HepG2 (cell line): ENCODE measurements around the gene OAS3. TPM values are rescaled to one million over a fixed set of nuclear protein-coding genes. Genes with fewer than 3 reads are reported as not detected.
"Not testable (repeated sequence)": the region's sequence is repeated elsewhere in the genome, so short reads cannot be mapped to it uniquely, and the experiment has no call there.

ENCODE experiments used
- ATAC-seq: fragments of 200-7000 bp; cut with Tn5 transposase; 3 replicates; pipeline ENCODE4 v1.9.1; 2020; ENCODE audit warnings: mild to moderate bottlenecking, moderate library complexity
- BruUV-seq: library from RNA; stranded (reverse); fragments of 400-500 nt; replicated peaks from 2 replicates; lab custom pipeline; 2021; lab: Mats Ljungman, UMichigan
- CTCF ChIA-PET: fragments of 300-600 bp; formaldehyde crosslinking; extraction: SDS; loops from one replicate; lab custom pipeline; 2021; ENCODE audit warnings: low total read pairs, inconsistent platforms, low intra/inter-chr PET ratio; lab: Yijun Ruan, JAX
- POLR2A ChIA-PET: fragments of 350-600 bp; sonication (Branson Sonifier 250); formaldehyde crosslinking; loops from one replicate; lab custom pipeline; 2020; ENCODE audit warnings: antibody characterized with exemption, inconsistent platforms; lab: Yijun Ruan, JAX
- DNase-seq: peaks from one replicate; pipeline ENCODE4 v3.0.0-alpha.2; 2015; ENCODE audit warnings: low spot score
- FAIRE-seq: peaks from 3 replicates; lab custom pipeline; 2011; peaks lifted over from hg19 to GRCh38; lab: Jason Lieb, UNC
- H2AFZ ChIP-seq: one replicate; pipeline ENCODE4 v1.6.1; 2011; ENCODE audit warnings: low read length, inconsistent platforms
- H3K27ac ChIP-seq: fragments of 300-600 bp; 3 replicates; pipeline ENCODE4 v1.8.0; 2011; ENCODE audit warnings: mixed run types, mild to moderate bottlenecking, mixed read lengths, low read length, inconsistent platforms; ENCODE audit not compliant: insufficient read depth; ENCODE audit errors: extremely low read length
- H3K27me3 ChIP-seq, 2 experiments: fragments of 200-600 bp in 1 of 2; 2 replicates in 1 of 2; 3 replicates in 1 of 2; pipeline versions ENCODE4 v1.6.0 to v1.8.0; 2011; ENCODE audit warnings: low read length in 2 of 2, mild to moderate bottlenecking in 2 of 2, moderate library complexity in 2 of 2, inconsistent platforms in 1 of 2; ENCODE audit not compliant: insufficient read depth in 2 of 2, control insufficient read depth in 1 of 2
- H3K36me3 ChIP-seq, 2 experiments: fragments of 200-600 bp in 1 of 2; replicated peaks in 1 of 2; 2 replicates in 1 of 2; 3 replicates in 1 of 2; pipeline versions ENCODE4 v1.5.1 to v1.8.0; 2011; ENCODE audit warnings: low read length in 2 of 2, inconsistent platforms in 1 of 2; ENCODE audit not compliant: insufficient read depth in 2 of 2, control insufficient read depth in 1 of 2
- H3K4me1 ChIP-seq: 2 replicates; pipeline ENCODE4 v1.5.1; 2012; ENCODE audit warnings: low read length, inconsistent platforms; ENCODE audit not compliant: insufficient read depth
- H3K4me2 ChIP-seq: 2 replicates; pipeline ENCODE4 v1.6.0; 2011; ENCODE audit warnings: low read depth, low read length, inconsistent platforms
- H3K4me3 ChIP-seq, 3 experiments: fragments of 200-600 bp in 1 of 3; sonication (generic), shearing (Covaris generic) in 1 of 3; replicated peaks in 1 of 3; 2 replicates each; pipeline ENCODE4 v1.5.1; 2011 to 2016; ENCODE audit warnings: low read length in 3 of 3, inconsistent platforms in 2 of 3, low read depth in 2 of 3, mild to moderate bottlenecking in 2 of 3, control low read depth in 1 of 3, mixed read lengths in 1 of 3; ENCODE audit not compliant: insufficient read depth in 1 of 3
- H3K79me2 ChIP-seq: one replicate; pipeline ENCODE4 v1.6.1; 2011; ENCODE audit warnings: low read length, inconsistent platforms; ENCODE audit not compliant: insufficient read depth
- H3K9ac ChIP-seq: 2 replicates; pipeline ENCODE4 v1.6.0; 2011; ENCODE audit warnings: mild to moderate bottlenecking, low read depth, low read length, inconsistent platforms; ENCODE audit not compliant: insufficient read depth
- H3K9me3 ChIP-seq: 2 replicates; pipeline ENCODE4 v1.5.1; 2012; ENCODE audit warnings: mild to moderate bottlenecking, low read length
- H4K20me1 ChIP-seq: 2 replicates; pipeline ENCODE4 v1.6.0; 2011; ENCODE audit warnings: inconsistent platforms, mild to moderate bottlenecking, low read length, moderate library complexity; ENCODE audit not compliant: insufficient read depth
- FOXA1 ChIP-seq, 2 experiments: fragments of 450-650 bp in 1 of 2; sonication (generic) in 1 of 2; formaldehyde crosslinking in 1 of 2; IDR thresholded peaks; 2 replicates each; pipeline versions ENCODE4 v1.4.0 to v1.6.1; 2016 to 2020; ENCODE audit warnings: missing genetic modification reagents in 1 of 2
- MBNL3 ChIP-seq: fragments of 250-450 bp; sonication (Bioruptor Pico); conservative IDR thresholded peaks from 2 replicates; pipeline ENCODE4 v1.8.0; 2022; ENCODE audit warnings: mild to moderate bottlenecking, inconsistent platforms
- NCOA1 ChIP-seq: sonication (generic); formaldehyde crosslinking; IDR thresholded peaks from 2 replicates; pipeline ENCODE4 v1.9.0; 2021; ENCODE audit warnings: missing genetic modification reagents
- NFE2L2 ChIP-seq: fragments of 150-350 bp; IDR thresholded peaks from 2 replicates; pipeline ENCODE4 v1.6.1; 2014; ENCODE audit warnings: low read length
- NR3C1 ChIP-seq: sonication (generic); formaldehyde crosslinking; IDR thresholded peaks from 2 replicates; pipeline ENCODE4 v1.4.0; 2020; ENCODE audit warnings: missing genetic modification reagents
- PCBP2 ChIP-seq: fragments of 200-400 bp; formaldehyde crosslinking; optimal IDR thresholded peaks from 2 replicates; pipeline ENCODE3; 2018; ENCODE audit warnings: low read length, low read depth; ENCODE audit not compliant: poor library complexity, severe bottlenecking
- ZMYM4 ChIP-seq: sonication (generic); formaldehyde crosslinking; IDR thresholded peaks from 2 replicates; pipeline ENCODE4 v1.8.1; 2023; ENCODE audit warnings: mild to moderate bottlenecking, missing genetic modification reagents
- ZNF12 ChIP-seq: sonication (generic); formaldehyde crosslinking; IDR thresholded peaks from 2 replicates; pipeline ENCODE4 v1.5.0; 2020; ENCODE audit warnings: missing genetic modification reagents
- ZNF772 ChIP-seq: sonication (generic); formaldehyde crosslinking; IDR thresholded peaks from 2 replicates; pipeline ENCODE4 v1.5.0; 2020; ENCODE audit warnings: mild to moderate bottlenecking, missing genetic modification reagents
- ZNF790 ChIP-seq: sonication (generic); formaldehyde crosslinking; IDR thresholded peaks from 2 replicates; pipeline ENCODE4 v1.8.0; 2022; ENCODE audit warnings: missing genetic modification reagents, mild to moderate bottlenecking, borderline replicate concordance
- WGBS: methylation state at CpG from one replicate; pipeline ENCODE4 v1.1.6; 2017; ENCODE audit warnings: low lambda C conversion rate; 5-methylcytosine and 5-hydroxymethylcytosine counted together
- in situ Hi-C: cut with HindIII; loops from 2 replicates; pipeline ENCODE4 v1.10.0; 2017; ENCODE audit warnings: low pct_unique_long_range_greater_than_20kb; ENCODE audit not compliant: extremely low pct_ligation_motif_present
- intact Hi-C: fragments of 100-400 bp; cut with micrococcal nuclease; formaldehyde crosslinking; loops from one replicate; pipeline ENCODE4 v1.10.0; 2022; ENCODE audit not compliant: unreplicated experiment
- polyA plus RNA-seq, 8 experiments: library from polyadenylated mRNA; depleted of rRNA in 3 of 8; stranded (reverse) in 7 of 8; unstranded in 1 of 8; fragments of >200 nt; fragmentation: Illumina TruSeq in 4 of 8; extraction: Trizol in 4 of 8; gene quantifications; 2 replicates each; pipeline versions ENCODE4 v1.2.1 to v1.2.3, GENCODE V29; 2011 to 2016; ENCODE audit warnings: low read depth in 4 of 8, missing spikeins in 1 of 8, mixed read lengths in 1 of 8; ENCODE audit not compliant: insufficient read depth in 1 of 8
- total RNA-seq, 5 experiments: library from RNA; depleted of rRNA; stranded (reverse); fragments of >200 nt; fragmentation: Illumina TruSeq; extraction: Trizol; gene quantifications; 2 replicates each; pipeline ENCODE4 v1.2.3, GENCODE V29; 2016; ENCODE audit warnings: low read depth in 1 of 5
- TF ChIP-seq, protein P1 (sequence below): IDR thresholded peaks from 2 replicates; pipeline ENCODE4 v1.6.1; 2016; ENCODE audit warnings: missing biosample characterization, missing genetic modification reagents, low read depth
- TF ChIP-seq, protein P2 (sequence below): sonication (generic); formaldehyde crosslinking; IDR thresholded peaks from 2 replicates; pipeline ENCODE4 v1.4.0; 2020; ENCODE audit warnings: mild to moderate bottlenecking, missing genetic modification reagents
- TF ChIP-seq, protein P3 (sequence below): sonication (generic); formaldehyde crosslinking; IDR thresholded peaks from 2 replicates; pipeline ENCODE4 v1.8.1; 2023; ENCODE audit warnings: mild to moderate bottlenecking, missing genetic modification reagents, borderline replicate concordance

OAS3 gene
- total and polyA plus RNA-seq, 2 of the 13 experiments (the other 11 are each of a cell fraction or from before 2014, with no cell fraction given) = 4.8 to 10.5 TPM

DNA sequence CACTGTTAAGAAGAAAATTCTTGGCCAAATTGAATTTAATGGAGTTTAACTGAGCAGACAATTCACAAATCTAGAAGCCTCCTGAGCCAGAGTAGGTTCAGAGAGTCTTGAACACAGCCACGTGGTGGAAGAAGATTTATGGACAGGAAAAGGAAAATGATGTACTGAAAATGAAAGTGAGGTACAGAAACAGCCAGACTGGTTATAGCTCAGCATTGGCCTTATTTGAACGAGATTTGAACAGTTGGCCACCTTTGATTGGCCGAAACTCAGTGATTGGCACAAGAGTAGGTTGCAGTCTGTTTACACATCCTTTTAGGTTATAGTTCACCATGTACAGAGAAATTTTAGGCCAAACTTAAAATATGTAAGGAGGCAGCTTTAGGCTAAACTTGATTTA is 50.0 kb downstream of the OAS3 start:
- no peak for DNase-seq
- no peaks in the 10 kb centered on the region for H3K4me1 ChIP-seq
- H3K9ac ChIP-seq = no peak overlapping the region
- BruUV-seq = no TSS peak
- TF ChIP-seq NCOA1 (CRISPR knock-in tag) = no peak
- no peak for TF ChIP-seq NR3C1 (CRISPR knock-in tag)
- TF ChIP-seq, protein P1, sequence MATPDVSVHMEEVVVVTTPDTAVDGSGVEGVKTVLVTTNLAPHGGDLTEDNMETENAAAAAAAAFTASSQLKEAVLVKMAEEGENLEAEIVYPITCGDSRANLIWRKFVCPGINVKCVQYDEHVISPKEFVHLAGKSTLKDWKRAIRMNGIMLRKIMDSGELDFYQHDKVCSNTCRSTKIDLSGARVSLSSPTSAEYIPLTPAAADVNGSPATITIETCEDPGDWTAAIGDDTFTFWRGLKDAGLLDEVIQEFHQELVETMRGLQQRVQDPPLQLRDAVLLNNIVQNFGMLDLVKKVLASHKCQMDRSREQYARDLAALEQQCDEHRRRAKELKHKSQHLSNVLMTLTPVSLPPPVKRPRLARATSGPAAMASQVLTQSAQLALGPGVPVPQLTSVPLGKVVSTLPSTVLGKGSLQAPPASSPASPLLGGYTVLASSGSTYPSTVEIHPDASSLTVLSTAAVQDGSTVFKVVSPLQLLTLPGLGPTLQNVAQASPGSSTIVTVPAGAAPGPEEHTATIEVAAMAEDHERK (CRISPR knock-in tag) = no peak
- TF ChIP-seq, protein P2, sequence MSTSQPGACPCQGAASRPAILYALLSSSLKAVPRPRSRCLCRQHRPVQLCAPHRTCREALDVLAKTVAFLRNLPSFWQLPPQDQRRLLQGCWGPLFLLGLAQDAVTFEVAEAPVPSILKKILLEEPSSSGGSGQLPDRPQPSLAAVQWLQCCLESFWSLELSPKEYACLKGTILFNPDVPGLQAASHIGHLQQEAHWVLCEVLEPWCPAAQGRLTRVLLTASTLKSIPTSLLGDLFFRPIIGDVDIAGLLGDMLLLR (CRISPR knock-in tag) = no peak
- no peak for TF ChIP-seq ZNF790
- no peak for TF ChIP-seq FOXA1 (IDR thresholded peaks at IDR 0.05)
- TF ChIP-seq FOXA1 (CRISPR knock-in tag; IDR thresholded peaks at IDR 0.05) = no peak
- TF ChIP-seq, protein P3, sequence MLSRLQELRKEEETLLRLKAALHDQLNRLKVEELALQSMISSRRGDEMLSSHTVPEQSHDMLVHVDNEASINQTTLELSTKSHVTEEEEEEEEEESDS (CRISPR knock-in tag) = no peak
- no peak for TF ChIP-seq ZMYM4 (CRISPR knock-in tag)
- TF ChIP-seq ZNF12 = no peak
- no peak for TF ChIP-seq ZNF772
- no peak for TF ChIP-seq NFE2L2
- TF ChIP-seq MBNL3 (CRISPR knock-in tag) = no peak
- no peak for TF ChIP-seq PCBP2
- TF ChIP-seq, all 625 proteins: peak for 0
- no peak overlapping the region for H3K4me2 ChIP-seq
- H3K79me2 ChIP-seq = no peaks in the 10 kb centered on the region
- ChIA-PET POLR2A (interaction anchor here (0.5 kb wide), 1 partner anchor 235 kb away, joined by 3 read pairs; no protein-coding TSS in a partner anchor), CTCF (no interaction called here)
- no peak overlapping the region for H3K27ac ChIP-seq
- no peak overlapping the region for H2AFZ ChIP-seq
- H3K9me3 ChIP-seq = no peaks in the 10 kb centered on the region
- H3K4me3 ChIP-seq = no peak overlapping the region
- 10% methylated on average over 3 of the region's 3 CpGs for WGBS
- ATAC-seq = no peak
- no peaks in the 10 kb centered on the region; a peak in 1 of 5 replicates for H3K27me3 ChIP-seq
- in situ Hi-C loops (no loop called here), intact Hi-C loops (no loop called here)
- H3K36me3 ChIP-seq = no peaks in the 10 kb centered on the region
- no peak for FAIRE-seq
- no peaks in the 10 kb centered on the region for H4K20me1 ChIP-seq

DNA sequence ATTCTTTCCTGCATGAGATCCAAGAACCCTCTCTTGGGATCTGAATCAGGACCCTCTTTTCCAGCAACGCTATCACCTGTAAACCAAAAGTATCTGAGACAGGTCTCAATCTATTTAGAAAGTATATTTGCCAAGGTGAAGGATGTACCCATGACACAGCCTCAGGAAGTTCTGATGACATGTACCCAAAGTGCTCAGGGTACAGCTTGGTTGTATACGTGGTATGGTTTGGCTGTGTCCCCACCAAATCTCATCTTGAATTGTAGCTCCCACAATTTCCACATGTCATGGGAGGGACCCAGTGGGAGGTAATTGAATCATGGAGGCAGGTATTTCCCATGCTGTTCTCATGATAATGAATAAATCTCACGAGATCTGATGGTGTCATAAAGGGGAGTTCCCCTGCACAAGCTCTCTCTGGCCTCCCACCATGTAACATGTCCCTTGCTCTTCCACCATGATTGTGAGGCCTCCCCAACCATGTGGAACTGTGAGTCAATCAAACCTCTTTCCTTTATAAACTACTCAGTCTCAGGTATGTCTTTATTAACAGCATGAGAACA is 50.6 kb downstream of the OAS3 start:
- POLR2A ChIA-PET, DNase-seq, H3K9ac ChIP-seq, H3K9me3 ChIP-seq, H3K4me3 ChIP-seq, H3K4me1 ChIP-seq, H3K27ac ChIP-seq, H3K36me3 ChIP-seq, H3K79me2 ChIP-seq, BruUV-seq, H3K27me3 ChIP-seq, H2AFZ ChIP-seq, H3K4me2 ChIP-seq, FAIRE-seq, CTCF ChIA-PET, ATAC-seq, in situ Hi-C loops, intact Hi-C loops, H4K20me1 ChIP-seq: not testable (repeated sequence)
- WGBS = 13% methylated on average over 3 of the region's 3 CpGs
